ENCODE data around the gene PALB2.
A peak's percentile ranks its signal among the peaks of the same experiment; 100 is the strongest.

The PALB2 gene

DNA sequence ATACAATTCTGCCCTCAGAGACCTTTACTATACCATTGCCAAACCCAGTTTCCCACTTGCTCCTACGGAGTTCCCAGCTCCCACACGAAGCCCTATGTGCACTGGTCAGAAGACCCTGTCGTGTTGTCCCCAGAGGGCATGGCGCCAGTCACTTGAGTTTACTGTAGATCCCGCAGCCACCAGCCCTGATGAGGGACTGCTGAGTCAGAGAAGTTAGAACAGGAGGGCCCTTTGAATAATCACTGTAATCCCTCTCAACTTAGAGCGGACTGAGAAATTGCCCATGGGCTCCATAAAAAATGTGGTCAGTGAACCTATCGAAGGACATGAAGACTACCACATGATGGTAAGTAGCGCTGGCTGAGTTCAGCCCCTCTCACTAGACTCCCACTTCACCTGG lies 74.4 kb downstream of the PALB2 start:
- H2AFZ ChIP-seq (ENCODE audit: low read length, unreplicated experiment), result no peak overlapping the region
- peaks cover 4% of the 10 kb centered on the region for H3K79me2 ChIP-seq (ENCODE audit: control insufficient read depth, insufficient read depth, low read length, unreplicated experiment)
- peaks cover 59% of the 10 kb centered on the region for H3K36me3 ChIP-seq (ENCODE audit: insufficient read depth, low read length)
- no peak overlapping the region for H3K27ac ChIP-seq (ENCODE audit: low read depth, low read length)
- H3K4me1 ChIP-seq (ENCODE audit: control insufficient read depth, insufficient read depth, low read length, unreplicated experiment), result no peaks in the 10 kb centered on the region
- no peaks in the 10 kb centered on the region for H3K27me3 ChIP-seq (ENCODE audit: insufficient read depth, low read length)
- no peak overlapping the region for H3K4me3 ChIP-seq (ENCODE audit: low read depth, low read length)

DNA sequence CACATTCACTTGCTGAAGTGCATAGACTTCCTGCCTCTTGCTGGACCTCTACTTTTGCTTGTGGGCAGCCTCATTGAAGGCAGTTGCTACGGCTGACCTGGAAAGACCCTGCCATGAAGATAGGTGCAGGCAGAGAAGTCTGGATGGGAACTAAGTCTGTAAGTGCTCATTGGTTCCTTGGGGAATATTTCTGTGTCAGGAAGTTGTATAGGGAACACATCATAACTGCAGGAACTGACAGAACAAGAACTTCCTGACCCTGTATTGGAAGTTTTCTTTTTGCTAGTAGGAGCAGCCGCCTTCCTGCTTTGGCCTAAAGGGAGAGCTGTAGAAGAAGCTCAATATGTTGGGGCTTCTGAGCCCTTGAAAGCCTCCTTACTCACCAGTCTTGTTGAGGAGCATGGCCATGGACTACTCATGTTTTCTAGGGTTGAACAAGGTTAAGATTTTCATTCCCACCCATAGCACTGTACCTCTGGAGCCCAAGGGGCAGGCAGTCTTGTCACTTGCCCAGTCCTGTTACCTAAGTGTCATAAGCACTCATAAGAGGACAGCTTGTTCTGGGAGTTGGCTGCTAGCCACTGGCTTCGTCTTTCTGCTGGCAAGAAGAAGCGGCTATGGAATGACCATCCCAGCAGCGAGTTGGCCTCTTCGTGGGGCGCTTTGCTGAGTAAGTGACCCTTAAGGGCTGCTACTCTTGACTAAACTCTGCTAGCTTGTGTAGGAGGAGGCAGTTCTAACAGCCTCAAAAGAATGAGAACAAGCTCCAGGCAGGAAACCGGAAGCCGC lies 76.3 kb downstream of the PALB2 start:
- peaks cover 62% of the 10 kb centered on the region for H3K36me3 ChIP-seq (ENCODE audit: insufficient read depth, low read length)

DNA sequence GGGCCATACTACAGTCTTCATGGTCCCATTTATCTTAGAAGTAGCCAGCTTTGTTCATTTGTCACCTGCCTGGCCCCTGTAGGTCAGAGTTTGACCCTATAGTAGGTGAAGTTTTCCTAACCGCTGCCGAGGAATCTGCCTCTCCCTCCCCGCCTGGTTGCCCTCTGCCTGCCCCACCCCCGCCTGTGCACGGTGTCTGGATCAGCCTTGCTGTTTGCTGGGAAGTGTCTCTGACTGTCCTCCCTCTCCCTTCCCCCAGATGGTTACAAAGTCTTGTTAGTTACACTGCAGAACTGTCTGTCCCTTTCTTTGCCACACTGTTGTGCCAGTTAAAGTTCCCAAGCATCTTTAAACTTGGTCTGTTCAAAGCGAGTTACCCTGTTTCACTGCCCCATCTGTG lies 77.9 kb downstream of the PALB2 start:
- Histone ChIP-seq H3K27me3 (ENCODE audit: insufficient read depth, low read length) (no peaks in the 10 kb centered on the region), H3K36me3 (ENCODE audit: insufficient read depth, low read length) (peaks cover 59% of the 10 kb centered on the region), H3K4me1 (ENCODE audit: control insufficient read depth, insufficient read depth, low read length, unreplicated experiment) (peaks cover 10% of the 10 kb centered on the region)

More for the DNA sequence above, 76.3 kb downstream of the PALB2 start:
- Histone ChIP-seq H3K4me1 (ENCODE audit: control insufficient read depth, insufficient read depth, low read length, unreplicated experiment) (peaks cover 4% of the 10 kb centered on the region), H3K4me3 (ENCODE audit: low read depth, low read length) (no peak overlapping the region), H3K27me3 (ENCODE audit: insufficient read depth, low read length) (no peaks in the 10 kb centered on the region), H3K79me2 (ENCODE audit: control insufficient read depth, insufficient read depth, low read length, unreplicated experiment) (peaks cover 22% of the 10 kb centered on the region), H2AFZ (ENCODE audit: low read length, unreplicated experiment) (no peak overlapping the region), H3K27ac (ENCODE audit: low read depth, low read length) (no peak overlapping the region)

DNA sequence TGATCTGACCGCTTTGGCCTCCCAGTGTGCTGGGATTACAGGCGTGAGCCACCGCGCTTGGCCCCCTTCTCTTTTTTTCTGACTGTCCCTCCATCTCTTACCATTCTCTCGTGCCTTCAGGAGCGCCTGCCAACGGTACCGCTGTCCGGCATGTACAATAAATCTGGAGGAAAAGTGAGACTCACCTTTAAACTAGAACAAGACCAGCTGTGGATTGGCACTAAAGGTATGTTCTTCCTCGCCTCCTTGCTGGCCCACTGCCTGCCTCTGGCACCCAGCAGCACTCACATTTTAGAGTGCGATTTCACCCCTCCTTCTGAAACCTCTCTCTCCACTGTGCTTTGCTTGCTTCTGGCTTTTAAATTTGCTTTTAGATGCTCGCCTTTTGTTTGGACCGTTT lies 78.6 kb downstream of the PALB2 start:
- Histone ChIP-seq H2AFZ (ENCODE audit: low read length, unreplicated experiment) (no peak overlapping the region), H3K4me1 (ENCODE audit: control insufficient read depth, insufficient read depth, low read length, unreplicated experiment) (peaks cover 10% of the 10 kb centered on the region), H3K36me3 (ENCODE audit: insufficient read depth, low read length) (peaks cover 54% of the 10 kb centered on the region), H3K79me2 (ENCODE audit: control insufficient read depth, insufficient read depth, low read length, unreplicated experiment) (peaks cover 43% of the 10 kb centered on the region), H3K4me3 (ENCODE audit: low read depth, low read length) (no peak overlapping the region), H3K27ac (ENCODE audit: low read depth, low read length) (no peak overlapping the region), H3K27me3 (ENCODE audit: insufficient read depth, low read length) (no peaks in the 10 kb centered on the region)

More for the DNA sequence above, 77.9 kb downstream of the PALB2 start:
- Histone ChIP-seq H2AFZ (ENCODE audit: low read length, unreplicated experiment) (no peak overlapping the region), H3K27ac (ENCODE audit: low read depth, low read length) (no peak overlapping the region), H3K79me2 (ENCODE audit: control insufficient read depth, insufficient read depth, low read length, unreplicated experiment) (peaks cover 38% of the 10 kb centered on the region), H3K4me3 (ENCODE audit: low read depth, low read length) (no peak overlapping the region)

DNA sequence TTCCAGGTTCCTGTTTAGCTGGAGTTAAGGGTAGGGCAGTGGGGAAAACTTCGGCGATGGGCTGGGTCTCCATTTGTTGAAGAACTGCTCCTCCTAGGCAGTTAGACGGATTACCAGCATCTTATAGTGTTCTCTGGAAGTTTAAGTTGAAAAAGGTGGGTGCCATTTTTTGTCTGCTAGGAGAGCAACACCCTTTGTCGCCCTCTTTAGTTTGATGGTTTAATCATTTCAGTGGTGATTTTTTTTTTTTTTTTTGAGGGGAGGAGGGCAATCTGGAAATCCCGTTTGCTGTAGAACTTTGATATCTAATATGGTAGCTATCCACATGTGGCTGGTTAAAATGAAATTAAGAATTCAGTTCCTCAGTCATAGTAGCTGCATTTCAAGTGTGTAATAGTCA lies 79.5 kb downstream of the PALB2 start:
- no peak overlapping the region for H2AFZ ChIP-seq (ENCODE audit: low read length, unreplicated experiment)
- H3K4me3 ChIP-seq (ENCODE audit: low read depth, low read length), result no peak overlapping the region
- peaks cover 10% of the 10 kb centered on the region for H3K4me1 ChIP-seq (ENCODE audit: control insufficient read depth, insufficient read depth, low read length, unreplicated experiment)
- no peaks in the 10 kb centered on the region for H3K27me3 ChIP-seq (ENCODE audit: insufficient read depth, low read length)
- peaks cover 48% of the 10 kb centered on the region for H3K36me3 ChIP-seq (ENCODE audit: insufficient read depth, low read length)
- peaks cover 43% of the 10 kb centered on the region for H3K79me2 ChIP-seq (ENCODE audit: control insufficient read depth, insufficient read depth, low read length, unreplicated experiment)
- no peak overlapping the region for H3K27ac ChIP-seq (ENCODE audit: low read depth, low read length)

DNA sequence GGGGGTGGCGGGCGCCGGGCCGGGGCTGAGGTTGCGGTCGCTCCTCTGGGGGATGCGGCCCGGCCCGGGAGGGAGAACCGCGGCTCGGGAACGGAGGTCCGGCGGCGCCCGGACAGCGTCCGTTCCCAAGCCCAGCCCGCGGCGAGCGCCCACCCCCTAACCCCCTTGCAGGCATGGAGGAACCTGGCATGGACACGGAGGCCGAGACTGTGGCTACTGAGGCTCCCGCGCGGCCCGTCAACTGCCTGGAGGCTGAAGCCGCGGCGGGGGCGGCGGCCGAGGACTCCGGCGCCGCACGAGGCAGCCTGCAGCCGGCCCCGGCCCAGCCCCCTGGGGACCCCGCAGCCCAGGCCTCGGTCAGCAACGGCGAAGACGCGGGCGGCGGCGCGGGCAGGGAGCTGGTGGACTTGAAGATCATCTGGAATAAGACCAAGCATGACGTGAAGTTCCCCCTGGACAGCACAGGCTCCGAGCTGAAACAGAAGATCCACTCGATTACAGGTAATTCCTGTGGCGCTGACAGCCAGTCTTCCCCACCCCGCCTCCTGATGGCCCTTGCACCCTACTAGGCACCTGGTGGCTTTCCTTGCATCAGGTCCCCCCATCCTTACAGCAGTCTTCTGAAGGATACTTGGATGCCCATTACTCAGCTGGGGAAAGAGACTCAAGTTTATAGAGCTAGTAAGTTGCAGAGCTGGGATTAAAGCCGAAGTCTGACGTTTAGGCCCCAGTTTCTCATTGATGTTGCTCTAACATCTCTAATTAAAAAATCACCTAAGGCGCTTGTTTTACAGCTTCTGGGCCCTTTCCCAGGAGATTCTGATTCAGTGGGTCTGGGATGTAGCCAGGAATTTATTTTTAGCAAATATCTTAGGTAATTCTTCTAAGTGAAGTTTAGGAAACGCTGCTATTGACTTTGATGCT lies 83.1 kb downstream of the PALB2 start:
- Histone ChIP-seq H3K79me2 (ENCODE audit: control insufficient read depth, insufficient read depth, low read length, unreplicated experiment) (peaks cover 52% of the 10 kb centered on the region), H2AFZ (ENCODE audit: low read length, unreplicated experiment) (no peak overlapping the region), H3K27me3 (ENCODE audit: insufficient read depth, low read length) (no peaks in the 10 kb centered on the region), H3K36me3 (ENCODE audit: insufficient read depth, low read length) (peaks cover 29% of the 10 kb centered on the region), H3K27ac (ENCODE audit: low read depth, low read length) (peak overlapping the region; percentile 83), H3K4me3 (ENCODE audit: low read depth, low read length) (peak overlapping the region; percentile 99), H3K4me1 (ENCODE audit: control insufficient read depth, insufficient read depth, low read length, unreplicated experiment) (peaks cover 10% of the 10 kb centered on the region)

DNA sequence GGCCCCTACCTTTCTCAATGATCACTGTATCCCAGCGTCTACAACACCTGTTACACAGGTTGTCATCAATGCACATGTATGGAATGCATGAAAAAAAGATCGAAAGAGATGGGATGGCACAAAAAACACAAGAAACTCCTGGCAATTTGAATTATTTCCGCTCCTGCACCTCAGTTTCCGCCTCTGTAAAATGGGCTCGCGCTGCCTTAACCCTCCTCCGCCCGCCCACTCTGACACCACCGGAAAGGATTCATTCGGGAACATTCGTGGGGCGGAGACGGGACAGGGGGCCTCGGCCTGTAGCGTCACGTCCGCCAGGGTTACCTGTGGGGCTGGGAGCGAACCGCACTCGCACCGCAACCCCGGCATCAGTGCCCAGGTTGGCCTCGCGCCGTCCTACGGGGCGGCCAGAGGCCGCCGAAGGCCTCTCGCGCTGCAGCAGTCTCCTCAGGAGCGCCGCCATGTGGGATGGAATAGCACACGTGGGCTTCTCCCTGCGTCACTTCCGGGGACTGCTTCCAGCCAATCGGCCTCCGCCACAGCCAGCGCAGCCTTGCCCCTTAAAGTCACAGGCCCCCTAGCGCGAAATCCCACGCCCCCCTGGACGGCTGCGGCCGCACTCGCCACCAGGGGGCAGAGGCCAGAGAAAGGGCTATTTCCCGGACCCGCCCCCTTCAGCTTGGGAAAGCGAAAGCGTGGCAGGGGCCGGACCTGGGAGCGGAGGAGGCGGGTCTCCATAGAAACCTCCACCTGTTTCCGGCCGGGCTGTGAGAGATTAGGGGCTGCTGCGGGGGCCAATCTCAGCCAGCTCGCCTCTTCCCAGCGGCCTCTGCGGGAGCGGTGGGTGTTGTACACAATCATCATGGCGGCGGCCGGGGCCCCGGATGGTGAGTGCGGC lies 84.0 kb downstream of the PALB2 start, which contains the start of the genes EARS2 and UBFD1:
Gene EARS2 (minus strand): TSS at position 470 of the 898 bp plus-strand sequence. CDS start 7 bp downstream, at position 463.
Gene UBFD1 (plus strand): TSS at position 847 of the 898 bp plus-strand sequence. CDS start 16 bp downstream, at position 863.
- Histone ChIP-seq H2AFZ (ENCODE audit: low read length, unreplicated experiment) (peak within 1 kb of the TSS; percentile 81), H3K27me3 (ENCODE audit: insufficient read depth, low read length) (no peaks in the 10 kb centered on the region), H3K4me1 (ENCODE audit: control insufficient read depth, insufficient read depth, low read length, unreplicated experiment) (peaks cover 10% of the 10 kb centered on the region), H3K79me2 (ENCODE audit: control insufficient read depth, insufficient read depth, low read length, unreplicated experiment) (peaks cover 52% of the 10 kb centered on the region), H3K4me3 (ENCODE audit: low read depth, low read length) (peak within 1 kb of the TSS; percentile 99), H3K27ac (ENCODE audit: low read depth, low read length) (peak within 1 kb of the TSS; percentile 83), H3K36me3 (ENCODE audit: insufficient read depth, low read length) (peaks cover 31% of the 10 kb centered on the region)

DNA sequence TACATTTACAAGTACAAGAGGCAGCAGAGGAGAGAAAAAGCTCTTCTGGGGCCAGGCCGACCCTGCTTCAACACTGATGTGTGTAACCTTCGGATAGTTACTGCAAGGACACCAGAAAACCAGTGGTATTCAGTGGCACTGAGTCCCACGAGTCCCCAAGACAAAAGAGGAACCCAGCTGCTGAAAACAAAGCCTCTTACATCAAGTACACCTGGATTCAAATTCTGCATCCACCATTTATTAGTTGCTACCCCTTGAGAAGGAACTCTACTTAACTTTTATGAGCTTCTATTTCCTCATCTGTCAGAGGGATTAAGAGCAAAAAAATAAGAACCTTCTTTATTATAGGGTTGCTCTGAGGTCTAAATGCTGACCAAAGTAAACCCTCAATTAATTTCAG lies 86.6 kb downstream of the PALB2 start:
- H3K4me3 ChIP-seq (ENCODE audit: low read depth, low read length), result no peak overlapping the region
- H3K36me3 ChIP-seq (ENCODE audit: insufficient read depth, low read length), result peaks cover 15% of the 10 kb centered on the region
- H3K79me2 ChIP-seq (ENCODE audit: control insufficient read depth, insufficient read depth, low read length, unreplicated experiment), result peaks cover 27% of the 10 kb centered on the region
- H3K4me1 ChIP-seq (ENCODE audit: control insufficient read depth, insufficient read depth, low read length, unreplicated experiment), result peaks cover 6% of the 10 kb centered on the region
- H3K27ac ChIP-seq (ENCODE audit: low read depth, low read length), result no peak overlapping the region
- H2AFZ ChIP-seq (ENCODE audit: low read length, unreplicated experiment), result no peak overlapping the region
- H3K27me3 ChIP-seq (ENCODE audit: insufficient read depth, low read length), result no peaks in the 10 kb centered on the region
